OCI-LY1 (cell line): ENCODE measurements around the gene DYNC1LI2.

Experiments used
- EZH2 ChIP-seq: fragments of 200-600 bp; sonication (generic), shearing (Covaris generic); IDR thresholded peaks from 2 replicates; pipeline ENCODE4 v1.8.0; 2017; ENCODE audit warnings: borderline replicate concordance, mixed run types, mild to moderate bottlenecking, antibody characterized with exemption, low read length, moderate library complexity, mixed read lengths
- TF ChIP-seq, protein P1 (sequence below): fragments of 200-600 bp; sonication (generic), shearing (Covaris generic); IDR thresholded peaks from 2 replicates; pipeline ENCODE4 v1.5.1; 2017; ENCODE audit warnings: mild to moderate bottlenecking, antibody characterized with exemption, low read length, moderate library complexity, mixed read lengths

DNA sequence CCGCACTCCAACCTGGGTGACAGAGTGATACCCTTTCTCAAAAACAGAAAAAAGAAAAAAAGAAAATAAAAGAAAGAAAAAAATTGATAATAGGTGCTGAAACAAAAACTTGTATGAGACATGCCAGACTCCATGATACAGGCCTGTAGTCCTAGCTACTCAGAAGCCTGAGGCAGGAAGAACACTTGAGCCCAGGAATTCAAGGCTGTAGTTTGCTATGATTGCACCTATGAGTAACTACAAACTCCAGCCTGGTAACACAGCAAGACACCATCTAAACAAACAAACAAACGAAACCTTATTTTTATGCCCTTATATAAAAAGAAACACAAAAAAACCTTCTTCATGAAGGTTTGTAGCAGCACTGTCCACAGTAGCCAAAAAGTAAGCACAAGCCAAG is 49.9 kb downstream of the DYNC1LI2 start:
- TF ChIP-seq, protein P1, sequence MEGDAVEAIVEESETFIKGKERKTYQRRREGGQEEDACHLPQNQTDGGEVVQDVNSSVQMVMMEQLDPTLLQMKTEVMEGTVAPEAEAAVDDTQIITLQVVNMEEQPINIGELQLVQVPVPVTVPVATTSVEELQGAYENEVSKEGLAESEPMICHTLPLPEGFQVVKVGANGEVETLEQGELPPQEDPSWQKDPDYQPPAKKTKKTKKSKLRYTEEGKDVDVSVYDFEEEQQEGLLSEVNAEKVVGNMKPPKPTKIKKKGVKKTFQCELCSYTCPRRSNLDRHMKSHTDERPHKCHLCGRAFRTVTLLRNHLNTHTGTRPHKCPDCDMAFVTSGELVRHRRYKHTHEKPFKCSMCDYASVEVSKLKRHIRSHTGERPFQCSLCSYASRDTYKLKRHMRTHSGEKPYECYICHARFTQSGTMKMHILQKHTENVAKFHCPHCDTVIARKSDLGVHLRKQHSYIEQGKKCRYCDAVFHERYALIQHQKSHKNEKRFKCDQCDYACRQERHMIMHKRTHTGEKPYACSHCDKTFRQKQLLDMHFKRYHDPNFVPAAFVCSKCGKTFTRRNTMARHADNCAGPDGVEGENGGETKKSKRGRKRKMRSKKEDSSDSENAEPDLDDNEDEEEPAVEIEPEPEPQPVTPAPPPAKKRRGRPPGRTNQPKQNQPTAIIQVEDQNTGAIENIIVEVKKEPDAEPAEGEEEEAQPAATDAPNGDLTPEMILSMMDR, result no peak
- no peak for TF ChIP-seq EZH2
